Measurements from ENCODE around the gene CTNNA2.

DNA sequence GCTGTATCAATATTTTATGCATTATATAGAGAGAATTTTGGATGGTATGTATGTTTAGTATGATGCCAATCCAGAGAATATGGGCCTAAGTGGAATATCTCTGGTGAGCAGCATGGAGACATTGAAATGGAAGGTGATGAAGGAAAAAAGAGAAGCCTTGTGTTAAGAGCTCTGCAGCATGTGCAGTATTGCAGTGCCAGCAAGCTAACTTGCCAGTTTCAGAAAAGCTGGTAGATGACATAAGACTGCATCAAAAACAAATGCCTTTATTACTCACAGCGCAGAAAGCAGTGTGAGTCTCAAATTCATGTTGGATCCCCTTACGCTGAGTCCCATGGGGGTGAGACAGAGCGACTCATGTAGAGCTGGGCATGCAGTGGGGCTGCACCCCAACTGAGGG is 280.2 kb downstream of the CTNNA2 start:
- TF ChIP-seq GATA3 (IDR thresholded peaks at IDR 0.05; ENCODE audit: low read depth, low read length) (no peak), GATA2 (IDR thresholded peaks at IDR 0.05; ENCODE audit: low read depth, low read length) (no peak)

Data from SH-SY5Y (cell line).